Measurements from ENCODE around the gene NDC1. TPM values are rescaled to one million over a fixed set of nuclear protein-coding genes. Genes with fewer than 3 reads are reported as not detected.
A peak's percentile ranks its signal among the peaks of the same experiment; 100 is the strongest.

The NDC1 gene
- total and polyA plus RNA-seq, 2 of the 4 experiments (the other 2 are of a cell fraction): 11.8 to 33.9 TPM

DNA sequence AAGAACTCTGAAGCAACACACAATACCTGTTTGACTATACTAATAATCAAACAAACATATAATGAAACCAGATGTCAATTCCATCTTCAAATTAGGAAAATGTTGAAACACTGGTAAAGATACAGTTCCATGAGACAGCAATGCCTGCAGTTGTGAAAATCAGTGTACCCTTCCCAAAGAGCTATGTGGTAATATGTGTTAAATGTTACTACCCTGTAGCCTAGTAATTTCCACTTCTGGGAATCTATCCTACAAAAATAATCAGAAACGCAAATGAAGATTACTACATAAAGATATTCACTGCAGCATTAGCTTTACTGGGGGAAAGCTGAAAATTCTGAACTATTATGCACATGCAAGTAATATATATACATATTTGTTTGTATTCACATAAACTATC is 116.1 kb downstream of the NDC1 start:
- Histone ChIP-seq H2BK20ac (ENCODE audit: low read depth, low read length) (no peak overlapping the region), H3K4ac (ENCODE audit: low read depth, low read length) (no peak overlapping the region), H3K18ac (ENCODE audit: low read depth, low read length) (no peak overlapping the region), H3K23ac (ENCODE audit: low read depth, low read length) (no peak overlapping the region), H3K9me1 (ENCODE audit: insufficient read depth, low read length) (peaks cover 6% of the 10 kb centered on the region; the same call in 1 of the 2 replicates), H3K9me3 (ENCODE audit: control insufficient read depth, insufficient read depth, low read length) (no peaks in the 10 kb centered on the region), H3K27ac (ENCODE audit: insufficient read depth, low read length) (no peak overlapping the region), H2AFZ (replicated peaks; ENCODE audit: low read length, poor library complexity) (no peak overlapping the region), H3K9ac (ENCODE audit: low read depth, low read length) (no peak overlapping the region), H2AK5ac (ENCODE audit: low read depth, low read length) (no peak overlapping the region), H4K8ac (ENCODE audit: low read depth in 2 of 2, low read length in 2 of 2) (no peak overlapping the region), H2BK5ac (ENCODE audit: low read depth, low read length, poor library complexity, severe bottlenecking) (no peak overlapping the region), H3K79me1 (ENCODE audit: low read depth in 1 of 2, low read length in 2 of 2) (peaks cover 15 to 28% of the 10 kb centered on the region in 2 experiments), H3K4me1 (ENCODE audit: control insufficient read depth, insufficient read depth, low read length) (peaks cover 3% of the 10 kb centered on the region; the same call in 1 of the 2 replicates), H4K91ac (ENCODE audit: insufficient read depth, low read depth, low read length) (no peak overlapping the region), H3K4me3 (ENCODE audit: insufficient read depth, low read depth, low read length) (no peak overlapping the region), H2AK9ac (replicated peaks; ENCODE audit: low read depth, low read length, poor library complexity) (no peak overlapping the region), H4K20me1 (ENCODE audit: insufficient read depth, low read length) (peaks cover 6% of the 10 kb centered on the region; the same call in 1 of the 2 replicates), H2BK120ac (ENCODE audit: low read depth, low read length) (no peak overlapping the region), H3K14ac (replicated peaks; ENCODE audit: low read depth, low read length) (no peak overlapping the region), H3K4me2 (ENCODE audit: low read depth, low read length) (no peak overlapping the region), H3K56ac (ENCODE audit: extremely low read depth, insufficient read depth, low read length) (no peak overlapping the region), H3K36me3 (ENCODE audit: control insufficient read depth, insufficient read depth, low read length) (no peaks in the 10 kb centered on the region), H4K5ac (ENCODE audit: low read depth, low read length) (no peak overlapping the region), H2BK15ac (ENCODE audit: low read depth, low read length) (no peak overlapping the region), H3K27me3 (ENCODE audit: control insufficient read depth, insufficient read depth, low read length) (no peaks in the 10 kb centered on the region)
- CTCF ChIA-PET: interaction anchor here (1.0 kb wide), 1 partner anchor 10 kb away, joined by 3 read pairs; no protein-coding TSS in a partner anchor
- DNase-seq (peak; percentile 48), ATAC-seq (ENCODE audit: low read depth) (peak; percentile 27)
- POLR2A ChIA-PET (ENCODE audit: unreplicated experiment): no interaction called here
- peak; percentile 67 for TF ChIP-seq CEBPB (IDR thresholded peaks at IDR 0.05; ENCODE audit: low read depth, low read length)
- no peak for TF ChIP-seq SMC3 (IDR thresholded peaks at IDR 0.05; ENCODE audit: low read depth, low read length)
- BruUV-seq (replicated peaks): no TSS peak
- in situ Hi-C loops (cut with MboI; ENCODE audit: low sequenced_read_pairs) (no loop called here), dilution Hi-C loops (cut with HindIII; ENCODE audit: low sequenced_read_pairs, unreplicated experiment) (no loop called here), intact Hi-C loops (cut with micrococcal nuclease) (no loop called here)
- no CpG with 5 or more reads among the region's 1 CpG for WGBS, 2 experiments (ENCODE audit: extremely low coverage in 2 of 2, insufficient read length in 1 of 2)

All from IMR-90 (cell line).